GM21423 (cell line): ENCODE results near the gene TTC32.

ENCODE experiments used
- ATAC-seq: cut with Tn5 transposase; IDR thresholded peaks from one replicate; pipeline ENCODE4 v1.9.1; 2021; ENCODE audit warnings: mild to moderate bottlenecking, moderate library complexity; ENCODE audit not compliant: unreplicated experiment

Gene TTC32

DNA sequence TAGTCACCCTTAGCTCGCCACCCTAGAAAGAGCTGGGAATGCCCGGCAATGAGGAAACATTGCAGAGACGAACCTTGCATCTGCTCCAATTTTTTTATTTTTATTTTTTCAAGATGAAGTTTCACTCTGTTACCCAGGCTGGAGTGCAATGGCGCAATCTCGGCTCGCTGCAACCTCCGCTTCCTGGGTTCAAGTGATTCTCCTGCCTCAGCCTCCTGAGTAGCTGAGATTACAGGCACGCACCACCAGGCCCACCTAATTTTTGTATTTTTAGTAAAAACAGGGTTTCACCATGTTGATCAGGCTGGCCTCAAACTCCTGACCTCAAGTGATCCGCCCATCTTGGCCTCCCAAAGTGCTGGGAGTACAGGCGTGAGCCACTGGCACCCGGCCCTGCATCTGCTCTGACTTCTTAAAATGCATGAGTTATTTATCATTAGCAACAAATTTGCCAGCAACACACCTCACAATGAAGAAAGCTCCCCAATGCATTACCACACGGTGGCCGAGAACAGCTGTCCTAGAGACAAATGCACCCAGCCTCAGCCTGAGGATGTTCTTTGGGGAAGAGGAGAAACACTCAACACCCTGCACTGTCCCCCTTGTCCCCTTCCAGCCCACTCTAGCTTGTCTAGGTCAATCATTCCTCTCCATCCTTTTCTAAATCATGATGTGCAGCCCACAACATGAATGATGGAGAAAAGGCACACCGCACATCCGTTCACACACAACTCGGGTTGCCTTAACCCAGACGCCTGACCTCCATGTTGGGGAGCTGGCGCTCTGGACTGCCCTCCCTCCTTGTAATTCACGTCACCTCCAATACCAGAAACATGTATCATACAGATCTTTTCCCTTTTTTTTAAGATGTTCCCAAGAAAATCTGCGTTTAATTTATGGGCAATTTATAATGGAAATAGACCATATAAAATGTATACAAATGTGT, 46.9 kb downstream of the TTC32 start:
- no peak for ATAC-seq

- ATAC-seq, result no peak
Measured at GRCh38 chr2:19851116-19851695, 50.6 kb downstream of the TTC32 start.

GRCh38 chr2:19850056-19851050, 51.4 kb downstream of the TTC32 start:
- no peak for ATAC-seq

- no peak for ATAC-seq
Measured at GRCh38 chr2:19848952-19849351, 52.8 kb downstream of the TTC32 start.

- no peak for ATAC-seq
Measured at GRCh38 chr2:19848029-19848750, 53.6 kb downstream of the TTC32 start.

DNA sequence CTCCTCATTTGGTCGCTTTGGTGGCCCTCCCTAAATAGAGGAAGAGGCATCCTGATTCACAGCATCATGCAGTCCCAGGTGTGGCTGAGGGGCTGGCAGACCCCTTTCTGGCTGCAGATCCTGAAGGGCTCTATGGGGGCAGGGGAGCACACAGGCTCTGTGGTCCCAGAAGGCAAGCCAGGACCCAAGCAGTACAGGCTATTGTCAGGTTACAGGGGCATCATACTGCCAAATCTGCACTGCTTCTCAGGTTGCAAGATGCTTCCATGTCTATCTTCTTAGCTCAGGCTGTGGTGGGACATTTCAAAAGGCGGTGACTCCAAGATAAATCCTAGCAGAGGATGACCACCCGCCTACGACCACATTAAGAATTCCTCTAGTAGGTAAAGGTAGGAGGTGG, 54.3 kb downstream of the TTC32 start:
- no peak for ATAC-seq
